GM19372 (cell line): ENCODE results near the gene SATB2.
A peak's percentile ranks its signal among the peaks of the same experiment; 100 is the strongest.

Experiments used
- ATAC-seq: cut with Tn5 transposase; IDR thresholded peaks from one replicate; pipeline ENCODE4 v1.9.1; 2021; ENCODE audit warnings: mild to moderate bottlenecking, low read depth, moderate library complexity; ENCODE audit not compliant: unreplicated experiment

The SATB2 gene

DNA sequence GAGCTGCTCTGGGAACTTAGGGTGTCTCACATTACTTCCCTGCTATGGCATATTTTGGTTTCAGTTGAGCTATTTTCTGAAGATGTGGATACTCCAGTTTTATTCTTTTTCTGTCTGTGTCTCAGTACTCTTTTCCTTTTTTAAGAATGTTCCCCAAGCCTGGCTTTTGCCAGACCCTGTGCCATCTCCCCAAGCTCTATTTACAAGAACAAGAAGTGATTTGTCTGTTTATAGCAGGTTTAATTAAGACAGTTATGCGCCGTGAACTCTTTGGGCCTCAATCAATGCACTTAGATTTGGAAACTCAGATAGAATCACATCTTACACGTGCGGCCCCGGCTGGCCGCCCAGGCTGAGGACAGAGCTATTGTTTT lies 8.9 kb upstream of the SATB2 start:
- ATAC-seq: no peak

- ATAC-seq: no peak
Observed at GRCh38 chr2:199465988-199466691, 8.4 kb upstream of the SATB2 start.

- no peak for ATAC-seq
Observed at GRCh38 chr2:199465390-199465789, 7.7 kb upstream of the SATB2 start.

GRCh38 chr2:199464606-199465352 lies 7.0 kb upstream of the SATB2 start:
- ATAC-seq: no peak

GRCh38 chr2:199463708-199464605 lies 6.2 kb upstream of the SATB2 start:
- no peak for ATAC-seq

- no peak for ATAC-seq
Observed at GRCh38 chr2:199462956-199463692, 5.4 kb upstream of the SATB2 start.

DNA sequence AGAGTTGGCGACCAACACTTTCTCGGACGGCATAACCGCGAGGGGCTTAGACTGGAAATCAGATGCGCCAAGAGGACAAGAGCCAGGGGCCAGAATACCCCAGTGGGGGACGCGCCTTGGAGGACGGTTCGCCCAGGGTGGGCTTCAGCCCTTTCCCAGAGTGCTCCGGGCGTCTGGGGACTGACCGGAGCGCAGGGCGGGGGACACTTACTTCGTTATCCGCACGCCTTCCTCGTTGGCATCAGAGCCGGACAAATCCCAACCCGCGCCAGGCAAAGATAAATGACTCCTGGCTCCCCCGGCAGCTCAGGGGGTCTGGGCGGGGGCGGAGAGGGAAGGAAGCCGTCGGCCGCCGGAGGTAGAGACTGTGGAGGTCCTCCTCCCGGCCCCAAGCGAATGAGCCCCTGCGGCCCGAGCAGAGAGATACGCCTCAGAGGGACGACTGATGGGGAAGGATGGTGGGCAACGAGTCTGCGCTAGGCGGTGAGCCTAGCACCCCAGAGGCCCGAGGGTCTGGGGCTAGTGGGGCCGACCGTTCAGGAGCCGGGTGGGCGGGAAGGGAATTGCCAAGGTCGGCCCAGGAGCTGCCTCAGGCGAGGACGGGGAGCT lies 4.7 kb upstream of the SATB2 start:
- no peak for ATAC-seq

GRCh38 chr2:199461711-199462346 lies 4.1 kb upstream of the SATB2 start:
- no peak for ATAC-seq

- no peak for ATAC-seq
Observed at GRCh38 chr2:199460846-199461710, 3.3 kb upstream of the SATB2 start.

DNA sequence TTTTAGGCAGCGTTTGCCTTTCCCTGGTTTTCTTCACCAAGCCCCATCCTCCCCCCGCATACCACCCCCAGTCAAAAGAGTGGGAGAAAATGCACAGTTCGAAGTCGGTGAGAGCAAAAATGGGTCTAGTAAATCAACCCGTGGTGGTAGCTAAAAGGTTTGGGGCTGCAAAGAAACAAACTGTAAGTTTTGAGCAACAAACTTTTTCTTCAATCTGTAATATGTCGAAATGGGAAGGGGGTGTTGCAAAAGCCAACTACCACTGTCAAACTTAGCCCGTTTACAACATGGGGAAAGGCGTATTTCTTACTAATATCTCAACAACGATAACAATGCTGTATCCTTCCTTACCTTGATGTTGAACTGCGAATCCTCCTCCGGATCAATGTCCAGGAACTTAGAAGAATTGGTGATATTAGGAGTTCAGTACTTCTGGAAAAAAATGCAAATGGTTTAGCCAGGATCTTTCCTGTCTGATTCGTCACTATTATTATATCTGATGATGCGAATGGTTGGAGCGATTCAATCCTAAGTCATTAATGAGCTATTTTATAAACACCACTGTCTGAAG lies 2.4 kb upstream of the SATB2 start:
- no peak for ATAC-seq

GRCh38 chr2:199459286-199460100 lies 1.8 kb upstream of the SATB2 start:
- peak; percentile 32 for ATAC-seq

- ATAC-seq: peak; percentile 37
Observed at GRCh38 chr2:199458806-199459285, 1.1 kb upstream of the SATB2 start.

- ATAC-seq: peak; percentile 17
Observed at GRCh38 chr2:199458009-199458805, 468 bp upstream of the SATB2 start.

- ATAC-seq: no peak
Observed at GRCh38 chr2:199456383-199457146, 1.2 kb downstream of the SATB2 start.

GRCh38 chr2:199455545-199456382 lies 2.0 kb downstream of the SATB2 start:
- no peak for ATAC-seq
